Measurements from ENCODE around the gene TTLL11. TPM values are rescaled to one million over a fixed set of nuclear protein-coding genes. Genes with fewer than 3 reads are reported as not detected.

TTLL11 gene
- total and polyA plus RNA-seq, 2 of the 8 experiments (the other 6 are each of a cell fraction or from before 2014, with no cell fraction given) = 0.56 to 0.80 TPM

- H2BK5ac ChIP-seq (ENCODE audit: low read depth, low read length) = no peak overlapping the region
- 83% methylated on average over 7 of the region's 7 CpGs; no CpG with 5 or more reads in 1 of the 2 experiments for WGBS, 2 experiments (ENCODE audit: extremely low coverage in 1 of 2, insufficient coverage in 1 of 2, insufficient read length in 1 of 2, insufficient replicate concordance in 2 of 2, low coverage in 1 of 2, low lambda C conversion rate in 2 of 2, missing lambda C conversion rate in 1 of 2)
- H2BK20ac ChIP-seq (ENCODE audit: low read length) = no peak overlapping the region
- H3K27me3 ChIP-seq (replicated peaks in 1 of 4; ENCODE audit: control insufficient read depth in 3 of 4, extremely low read depth in 1 of 4, insufficient read depth in 3 of 4, low read length in 3 of 4) = no peaks in the 10 kb centered on the region; a peak in 2 of 7 replicates
- TF ChIP-seq NANOG (IDR thresholded peaks at IDR 0.05; ENCODE audit: insufficient read depth, low read depth, low read length, poor library complexity, severe bottlenecking) (no peak), KDM1A (IDR thresholded peaks at IDR 0.05; ENCODE audit: borderline replicate concordance, low read length) (no peak), CHD2 (IDR thresholded peaks at IDR 0.05; ENCODE audit: low read length) (no peak), SIX5 (IDR thresholded peaks at IDR 0.05; ENCODE audit: low read depth, low read length) (no peak), RAD21 (IDR thresholded peaks at IDR 0.05 in 1 of 2, conservative IDR thresholded peaks at IDR 0.05 in 1 of 2; ENCODE audit: low read depth in 2 of 2, low read length in 2 of 2) (no peak), RNF2 (IDR thresholded peaks at IDR 0.05; ENCODE audit: borderline replicate concordance, low read depth, low read length, missing control alignments, poor library complexity, severe bottlenecking) (no peak), BRCA1 (IDR thresholded peaks at IDR 0.05; ENCODE audit: low read depth, low read length) (no peak), JUND (IDR thresholded peaks at IDR 0.05; ENCODE audit: low read length) (no peak), SRF (IDR thresholded peaks at IDR 0.05; ENCODE audit: low read depth, low read length) (no peak), ATF3 (IDR thresholded peaks at IDR 0.05; ENCODE audit: insufficient read depth, low read depth, low read length) (no peak), RXRA (IDR thresholded peaks at IDR 0.05; ENCODE audit: insufficient read depth, low read depth, low read length) (no peak), ASH2L (IDR thresholded peaks at IDR 0.05; ENCODE audit: low read length) (no peak)
- H3K79me2 ChIP-seq (ENCODE audit: control insufficient read depth in 1 of 2, insufficient read depth in 2 of 2, low read length in 2 of 2) = no peaks in the 10 kb centered on the region
- no peak overlapping the region for H2AFZ ChIP-seq (ENCODE audit: low read length)
- no peak overlapping the region for H4K8ac ChIP-seq (ENCODE audit: extremely low read depth, insufficient read depth, low read length)
- no peaks in the 10 kb centered on the region for H4K20me1 ChIP-seq (replicated peaks in 1 of 2; ENCODE audit: control insufficient read depth in 1 of 2, insufficient read depth in 2 of 2, low read length in 2 of 2)
- ChIA-PET POLR2A (ENCODE audit: partially characterized antibody) (interaction anchor here (0.6 kb wide), 1 partner anchor 380 kb away, joined by 3 read pairs; no protein-coding TSS in a partner anchor), CTCF (ENCODE audit: partially characterized antibody) (interaction anchor here (1.0 to 1.3 kb wide), 3 partner anchors 107 to 315 kb away, joined by 3 read pairs; no protein-coding TSS in a partner anchor)
- H3K23me2 ChIP-seq (ENCODE audit: low read depth, low read length) = no peaks in the 10 kb centered on the region
- H2BK120ac ChIP-seq (replicated peaks; ENCODE audit: low read depth, low read length) = no peak overlapping the region
- H3K4me1 ChIP-seq (replicated peaks in 1 of 4; ENCODE audit: control insufficient read depth in 3 of 4, insufficient read depth in 4 of 4, low read length in 3 of 4) = peaks cover 0 to 4% (median 3%) of the 10 kb centered on the region in 4 experiments; a peak in 3 of 7 replicates
- FAIRE-seq = no peak
- no peak overlapping the region for H2BK15ac ChIP-seq (ENCODE audit: low read length)
- no peaks in the 10 kb centered on the region for H3K36me3 ChIP-seq (ENCODE audit: control insufficient read depth in 2 of 4, insufficient read depth in 4 of 4, low read length in 3 of 4)
- no peak overlapping the region for H2AK5ac ChIP-seq (ENCODE audit: low read depth, low read length)
- H3K56ac ChIP-seq (replicated peaks; ENCODE audit: insufficient read length, low read depth, low read length) = no peak overlapping the region
- no peaks in the 10 kb centered on the region for H3K9me3 ChIP-seq (ENCODE audit: insufficient read depth in 2 of 2, low read depth in 1 of 2, low read length in 1 of 2)
- no peak overlapping the region for H3K14ac ChIP-seq (ENCODE audit: insufficient read length)
- H3K23ac ChIP-seq (ENCODE audit: insufficient read length) = no peak overlapping the region
- no peak overlapping the region for H2BK12ac ChIP-seq (ENCODE audit: low read depth, low read length)
- no peak overlapping the region for H3K4me2 ChIP-seq (ENCODE audit: insufficient read depth in 1 of 2, low read depth in 2 of 2, low read length in 2 of 2)
- no peak overlapping the region for H4K5ac ChIP-seq (ENCODE audit: insufficient read length, low read depth, low read length)
- H3K9ac ChIP-seq (replicated peaks in 1 of 4; ENCODE audit: extremely low read depth in 1 of 4, low read depth in 3 of 4, low read length in 3 of 4) = no peak overlapping the region
- no peak for DNase-seq (ENCODE audit: low read depth in 1 of 2, low spot score in 2 of 2)
- H3K4ac ChIP-seq (replicated peaks; ENCODE audit: insufficient read length, low read depth, low read length) = no peak overlapping the region
- no peak overlapping the region for H3K4me3 ChIP-seq (ENCODE audit: extremely low read depth in 1 of 4, insufficient read depth in 2 of 4, low read depth in 3 of 4, low read length in 4 of 4)
- H3K27ac ChIP-seq (ENCODE audit: low read depth, low read length) = no peak overlapping the region
- no peaks in the 10 kb centered on the region; the same call in 1 of the 2 replicates for H3K79me1 ChIP-seq (ENCODE audit: low read depth, low read length)
- no peak overlapping the region for H4K91ac ChIP-seq (replicated peaks; ENCODE audit: insufficient read length, low read length)
- H3K18ac ChIP-seq (ENCODE audit: extremely low read depth, low read length) = no peak overlapping the region
Observed at GRCh38 chr9:121881920-121882500, 211.1 kb downstream of the TTLL11 start.

Measured in H1 (cell line).